ENCODE data around the gene ROPN1L.

- TF ChIP-seq GTF3A (CRISPR knock-in tag; conservative IDR thresholded peaks at IDR 0.05), result no peak
- TF ChIP-seq CHD2 (IDR thresholded peaks at IDR 0.05; ENCODE audit: low read depth, low read length), result no peak
- TF ChIP-seq ZNF253 (CRISPR knock-in tag; IDR thresholded peaks at IDR 0.05; ENCODE audit: borderline replicate concordance), result no peak
- no peak for TF ChIP-seq ZNF121 (CRISPR knock-in tag; IDR thresholded peaks at IDR 0.05)
- no peak for TF ChIP-seq HNRNPUL1 (IDR thresholded peaks at IDR 0.05; ENCODE audit: low read depth, low read length)
- TF ChIP-seq TAF1 (CRISPR knock-in tag; IDR thresholded peaks at IDR 0.05), result no peak
- no peak for TF ChIP-seq ZBTB43 (CRISPR knock-in tag; conservative IDR thresholded peaks at IDR 0.05)
- TF ChIP-seq SMC3 (IDR thresholded peaks at IDR 0.05; ENCODE audit: low read length), result no peak
- no peak for TF ChIP-seq ZNF558 (CRISPR knock-in tag; IDR thresholded peaks at IDR 0.05; ENCODE audit: borderline replicate concordance)
- no peak for TF ChIP-seq TCF12 (IDR thresholded peaks at IDR 0.05)
- TF ChIP-seq TCF12 (CRISPR knock-in tag; IDR thresholded peaks at IDR 0.05), result no peak
Measured at GRCh38 chr5:10406651-10407050, 35.0 kb upstream of the ROPN1L start.
